HG02885 (cell line): ENCODE data around the gene KIF21B.

Source experiments
- ATAC-seq: cut with Tn5 transposase; IDR thresholded peaks from one replicate; pipeline ENCODE4 v1.9.1; 2021; ENCODE audit warnings: mild to moderate bottlenecking; ENCODE audit not compliant: unreplicated experiment, poor library complexity

KIF21B gene

GRCh38 chr1:201020721-201021629 lies 2.5 kb downstream of the KIF21B start:
- ATAC-seq, result no peak

- no peak for ATAC-seq
These were observed 3.4 kb downstream of the KIF21B start for GRCh38 chr1:201020040-201020591.

GRCh38 chr1:201019321-201019977 lies 4.1 kb downstream of the KIF21B start:
- ATAC-seq, result peak; percentile 71

GRCh38 chr1:201017828-201018163 lies 5.7 kb downstream of the KIF21B start:
- ATAC-seq, result no peak

GRCh38 chr1:201016943-201017827 lies 6.3 kb downstream of the KIF21B start:
- ATAC-seq, result no peak

- no peak for ATAC-seq
These were observed 7.3 kb downstream of the KIF21B start for GRCh38 chr1:201016211-201016651.

GRCh38 chr1:201015551-201016091 lies 7.9 kb downstream of the KIF21B start:
- ATAC-seq, result no peak

GRCh38 chr1:201014816-201015200 lies 8.7 kb downstream of the KIF21B start:
- ATAC-seq, result no peak

GRCh38 chr1:201013991-201014815 lies 9.3 kb downstream of the KIF21B start:
- no peak for ATAC-seq

GRCh38 chr1:201013031-201013485 lies 10.5 kb downstream of the KIF21B start:
- no peak for ATAC-seq

GRCh38 chr1:201011616-201012015 lies 11.9 kb downstream of the KIF21B start:
- ATAC-seq, result no peak

- ATAC-seq, result no peak
These were observed 13.4 kb downstream of the KIF21B start for GRCh38 chr1:201009962-201010645.

GRCh38 chr1:201008666-201009360 lies 14.7 kb downstream of the KIF21B start:
- no peak for ATAC-seq

GRCh38 chr1:201007481-201007880 lies 16.0 kb downstream of the KIF21B start:
- ATAC-seq, result no peak

GRCh38 chr1:201006450-201006849 lies 17.1 kb downstream of the KIF21B start:
- ATAC-seq, result no peak

GRCh38 chr1:201004732-201005131 lies 18.8 kb downstream of the KIF21B start:
- ATAC-seq, result no peak

- no peak for ATAC-seq
These were observed 19.4 kb downstream of the KIF21B start for GRCh38 chr1:201004154-201004553.

GRCh38 chr1:201002510-201002909 lies 21.0 kb downstream of the KIF21B start:
- no peak for ATAC-seq
